Frontal cortex (tissue), 4 donors: ENCODE results near the gene RPL27A. TPM values are rescaled to one million over a fixed set of nuclear protein-coding genes. Genes with fewer than 3 reads are reported as not detected.

Experiments used
- DNase-seq, 2 donors: peaks; one replicate each; pipeline ENCODE4 v3.0.0; 2012; ENCODE audit warnings: low spot score in 2 of 2
- FAIRE-seq: peaks from 2 replicates; lab custom pipeline; 2012; peaks lifted over from hg19 to GRCh38; lab: Jason Lieb, UNC
- total RNA-seq: library from RNA; depleted of rRNA; stranded (reverse); fragments of >200 nt; gene quantifications from one replicate; pipeline ENCODE4 v1.2.3, GENCODE V29; 2014
- donor health status: control.
- donor health status: control.
- donor health status: control.

RPL27A gene
- total RNA-seq, 1 donor from 2014 or later: 667 TPM

GRCh38 chr11:8697054-8697453 lies 14.5 kb downstream of the RPL27A start:
- FAIRE-seq (no peak), DNase-seq (no peak)

GRCh38 chr11:8698379-8698851 lies 15.8 kb downstream of the RPL27A start:
- DNase-seq: no peak
- no peak for FAIRE-seq

- no peak for FAIRE-seq
- no peak for DNase-seq
Observed at GRCh38 chr11:8698917-8699441, 16.4 kb downstream of the RPL27A start.

GRCh38 chr11:8699903-8700302 lies 17.3 kb downstream of the RPL27A start:
- FAIRE-seq: no peak
- DNase-seq: no peak

- no peak for FAIRE-seq
Observed at GRCh38 chr11:8701891-8702597, 19.5 kb downstream of the RPL27A start.

GRCh38 chr11:8702598-8702915 lies 20.0 kb downstream of the RPL27A start:
- FAIRE-seq (no peak), DNase-seq (no peak)

More at GRCh38 chr11:8701891-8702597, 19.5 kb downstream of the RPL27A start:
- DNase-seq: no peak

- no peak for FAIRE-seq
- DNase-seq: no peak
Observed at GRCh38 chr11:8704136-8704535, 21.5 kb downstream of the RPL27A start.

GRCh38 chr11:8705146-8705545 lies 22.6 kb downstream of the RPL27A start:
- DNase-seq: no peak
- no peak for FAIRE-seq

GRCh38 chr11:8706673-8707432 lies 24.3 kb downstream of the RPL27A start:
- FAIRE-seq: no peak

GRCh38 chr11:8707541-8708191 lies 25.1 kb downstream of the RPL27A start:
- DNase-seq: no peak
- no peak for FAIRE-seq

More at GRCh38 chr11:8706673-8707432, 24.3 kb downstream of the RPL27A start:
- DNase-seq: no peak

- DNase-seq: no peak
- no peak for FAIRE-seq
Observed at GRCh38 chr11:8709002-8709672, 26.5 kb downstream of the RPL27A start.

GRCh38 chr11:8709777-8710176 lies 27.2 kb downstream of the RPL27A start:
- DNase-seq: no peak

GRCh38 chr11:8711895-8712442 lies 29.4 kb downstream of the RPL27A start:
- FAIRE-seq: no peak
- no peak for DNase-seq

More at GRCh38 chr11:8709777-8710176, 27.2 kb downstream of the RPL27A start:
- no peak for FAIRE-seq

- no peak for DNase-seq
- no peak for FAIRE-seq
Observed at GRCh38 chr11:8712506-8712905, 29.9 kb downstream of the RPL27A start.

GRCh38 chr11:8713760-8714454 lies 31.3 kb downstream of the RPL27A start:
- no peak for FAIRE-seq
- no peak for DNase-seq

- no peak for DNase-seq
Observed at GRCh38 chr11:8714622-8715225, 32.1 kb downstream of the RPL27A start.

GRCh38 chr11:8715501-8715900 lies 32.9 kb downstream of the RPL27A start:
- FAIRE-seq (no peak), DNase-seq (no peak)

More at GRCh38 chr11:8714622-8715225, 32.1 kb downstream of the RPL27A start:
- no peak for FAIRE-seq

- DNase-seq (no peak), FAIRE-seq (no peak)
Observed at GRCh38 chr11:8717544-8717875, 34.9 kb downstream of the RPL27A start.
